ENCODE measurements around the gene DUSP28.
"Not testable (repeated sequence)": the region's sequence is repeated elsewhere in the genome, so short reads cannot be mapped to it uniquely, and the experiment has no call there.

Gene DUSP28

GRCh38 chr2:240560480-240561324, 545 bp downstream of the DUSP28 start:
- peak; percentile 99 to 100 for DNase-seq (ENCODE audit: low read depth in 2 of 2)

- no peak for DNase-seq (ENCODE audit: low read depth in 2 of 2)
Observed at GRCh38 chr2:240561325-240561971, 1.3 kb downstream of the DUSP28 start.

- not testable (repeated sequence) for DNase-seq (ENCODE audit: low read depth in 2 of 2)
Observed at GRCh38 chr2:240563231-240563630, 3.1 kb downstream of the DUSP28 start.

DNA sequence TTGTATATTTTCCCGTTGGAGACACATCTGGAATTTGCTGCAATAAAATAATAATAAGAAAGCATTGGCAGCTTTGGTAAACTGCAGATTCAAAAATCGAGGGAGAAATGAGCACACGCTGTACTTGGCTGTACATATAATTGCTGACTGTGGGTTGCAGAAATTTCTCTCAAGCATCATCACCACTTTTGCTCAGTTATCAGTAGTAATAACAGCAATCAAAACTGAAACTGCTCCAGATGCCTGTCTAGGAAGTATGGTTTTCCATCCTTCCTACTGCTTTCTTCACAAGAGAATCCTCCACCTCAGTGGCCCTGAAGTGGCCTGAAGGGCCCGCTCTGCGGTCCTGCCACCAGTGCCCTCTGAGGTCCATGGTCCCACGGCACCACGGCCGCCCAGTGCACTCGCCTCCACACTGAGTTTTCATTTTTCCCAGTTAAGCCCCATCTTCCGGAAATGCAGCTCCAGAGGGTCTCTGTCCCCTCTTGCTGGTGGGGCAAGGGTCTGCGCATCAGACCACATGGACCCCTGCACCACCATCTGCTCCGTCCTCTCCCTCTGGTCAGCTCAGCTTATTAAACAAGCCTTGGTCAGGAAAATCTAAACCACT, 3.9 kb downstream of the DUSP28 start:
- no peak for DNase-seq (ENCODE audit: low read depth in 2 of 2)

DNA sequence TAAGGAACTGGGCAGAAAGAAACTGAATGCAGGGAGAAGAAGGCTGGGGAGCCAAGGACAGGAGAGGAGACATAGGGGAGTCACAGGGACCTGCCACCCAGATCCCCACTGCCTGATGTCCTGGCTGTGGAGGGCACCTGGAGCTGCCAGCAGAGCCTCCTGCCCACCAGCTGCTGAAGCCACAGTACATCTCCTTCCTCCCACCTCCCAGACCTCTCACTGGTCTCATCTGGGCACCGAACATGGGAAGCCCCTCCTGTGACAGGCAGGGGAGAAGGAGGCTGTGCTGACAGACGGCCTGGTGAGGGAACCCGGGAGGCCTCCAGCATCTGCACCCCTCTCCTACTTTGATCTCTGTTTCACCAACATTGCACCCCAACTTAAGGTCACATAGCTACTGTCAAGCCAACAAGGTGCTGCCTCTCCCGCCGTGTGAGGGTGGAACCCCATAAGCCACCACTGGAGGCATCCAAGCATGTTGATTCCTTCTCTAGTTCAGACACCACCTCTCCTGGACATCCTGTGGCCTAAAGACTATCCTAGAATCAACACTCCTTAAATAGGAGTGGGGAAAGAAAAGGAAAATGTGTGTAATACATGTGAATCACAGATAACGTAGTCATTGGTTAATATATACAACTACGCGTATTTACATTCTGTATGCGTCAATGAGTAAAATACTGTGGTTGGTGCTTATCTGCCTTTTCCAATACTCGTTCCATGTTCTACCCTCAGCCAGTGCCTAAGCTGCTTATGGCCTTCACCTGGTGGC, 4.6 kb downstream of the DUSP28 start:
- DNase-seq (ENCODE audit: low read depth in 2 of 2): no peak

GRCh38 chr2:240565333-240566202, 5.4 kb downstream of the DUSP28 start:
- DNase-seq (ENCODE audit: low read depth in 2 of 2): peak; percentile 64 to 81

DNA sequence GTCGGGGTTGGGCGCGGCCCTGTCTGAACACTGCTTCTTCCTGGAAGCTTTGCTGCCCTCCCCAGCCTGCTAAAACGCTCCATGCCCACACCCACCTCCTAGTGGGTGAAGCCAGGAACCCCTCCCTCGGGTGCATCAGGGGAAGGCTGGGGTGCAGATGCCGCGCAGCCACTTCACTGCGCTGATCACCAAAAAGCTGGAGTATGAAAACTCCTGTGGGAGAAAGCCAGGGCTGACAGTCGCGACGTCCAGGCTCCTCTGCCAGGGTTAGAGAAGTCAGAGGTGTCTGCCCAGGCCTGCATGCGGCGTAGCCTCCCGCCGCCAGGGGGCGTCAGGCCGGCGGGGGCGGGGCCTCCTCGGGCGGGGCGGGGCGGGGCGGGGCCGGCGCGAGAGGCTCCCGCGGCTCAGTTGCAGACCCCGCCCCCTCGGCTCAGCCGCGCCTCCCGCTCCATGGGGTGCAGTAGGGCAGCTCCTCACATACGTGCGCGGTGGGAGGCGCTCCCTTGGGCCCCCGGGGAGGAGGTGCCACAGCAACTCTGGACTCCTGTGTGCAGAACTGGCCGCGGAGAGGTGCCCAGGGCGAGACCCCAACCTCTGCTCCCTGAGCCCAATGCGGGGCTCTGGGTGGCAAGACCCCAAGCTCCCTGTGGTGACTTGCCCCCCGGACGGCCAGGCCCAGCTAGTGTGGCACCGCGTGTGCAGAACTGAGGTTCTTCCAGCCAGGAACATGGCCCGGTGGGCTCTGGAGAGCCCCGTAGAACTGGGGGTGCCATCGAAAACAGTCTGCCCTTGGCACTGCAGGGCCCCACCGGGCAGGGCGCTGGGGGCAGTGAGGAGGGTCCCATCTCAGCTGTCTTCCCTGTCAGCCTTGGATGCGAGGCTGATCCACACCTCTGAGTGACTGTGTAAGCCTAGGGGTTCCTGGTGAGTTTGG, 6.3 kb downstream of the DUSP28 start:
- DNase-seq (ENCODE audit: low read depth in 2 of 2): peak; percentile 90 to 91

GRCh38 chr2:240567137-240567871, 7.1 kb downstream of the DUSP28 start:
- DNase-seq (ENCODE audit: low read depth in 2 of 2): no peak

DNA sequence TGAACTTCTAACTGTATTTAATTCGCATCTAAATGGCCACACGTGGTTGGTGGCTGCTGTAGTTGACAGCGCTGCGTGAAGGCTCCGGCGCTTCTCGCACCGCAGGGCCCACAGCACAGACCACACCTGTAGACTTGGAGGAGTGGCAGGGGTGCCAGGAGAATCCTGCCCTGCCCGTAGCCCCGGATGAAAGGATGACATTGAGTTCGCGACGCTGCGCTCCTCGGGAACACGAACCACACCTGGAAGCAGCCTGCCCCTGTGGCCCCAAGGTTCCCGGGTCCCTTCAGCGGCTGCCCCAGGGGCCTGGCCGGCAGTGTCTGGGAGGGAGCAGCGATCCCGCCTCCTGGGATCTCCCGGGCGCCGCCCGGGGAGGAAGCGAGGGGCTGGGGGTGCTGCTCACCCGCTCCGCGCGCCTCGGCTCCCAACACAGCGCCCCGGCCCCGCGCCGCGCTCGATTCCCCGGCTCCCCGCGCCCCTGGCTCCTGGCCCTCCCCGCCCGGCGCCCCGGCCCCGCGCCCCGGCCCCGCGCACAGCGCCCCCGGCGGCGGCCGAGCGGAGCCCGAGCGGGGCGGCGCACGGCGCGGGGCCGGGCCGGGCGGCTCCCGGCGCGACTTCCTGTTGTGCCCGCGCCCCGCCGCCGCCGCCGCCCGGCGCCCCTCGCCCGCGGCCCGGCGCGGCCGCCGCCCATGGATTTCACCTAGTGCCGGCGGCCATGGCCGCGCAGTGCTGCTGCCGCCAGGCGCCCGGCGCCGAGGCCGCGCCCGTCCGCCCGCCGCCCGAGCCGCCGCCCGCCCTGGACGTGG, 7.9 kb downstream of the DUSP28 start, which contains the start of gene RNPEPL1:
Gene RNPEPL1, plus strand, starts transcription at position 613 of the 806 bp plus-strand sequence. Its CDS starts 103 bp downstream, at position 716.
- no peak for DNase-seq (ENCODE audit: low read depth in 2 of 2)

- no peak for DNase-seq (ENCODE audit: low read depth in 2 of 2)
Observed at GRCh38 chr2:240568678-240569522, 8.7 kb downstream of the DUSP28 start.

DNA sequence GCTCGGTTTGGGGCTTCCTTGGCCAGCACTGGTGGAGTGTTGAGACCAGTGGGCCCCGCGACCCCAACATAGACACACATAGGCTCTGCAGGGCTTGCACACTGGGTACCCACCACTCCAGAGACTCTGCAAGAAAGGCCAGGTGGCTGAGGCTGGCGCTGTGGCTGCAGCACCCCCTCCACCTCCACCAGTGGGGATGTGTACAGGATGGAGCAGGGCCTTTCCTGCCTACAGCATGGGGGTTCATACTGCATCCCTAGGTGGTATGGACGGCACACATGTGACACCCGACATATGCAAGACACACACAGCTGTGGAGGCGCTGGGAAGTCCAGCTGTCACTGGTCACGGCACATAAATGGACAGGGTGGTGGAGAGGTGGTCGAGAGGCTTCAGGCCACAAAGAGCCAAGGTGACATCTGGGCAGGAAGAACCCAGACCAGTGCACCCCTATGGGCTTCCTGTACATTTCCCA, 9.4 kb downstream of the DUSP28 start:
- DNase-seq (ENCODE audit: low read depth in 2 of 2): no peak

GRCh38 chr2:240569998-240570530, 9.9 kb downstream of the DUSP28 start:
- DNase-seq (ENCODE audit: low read depth in 2 of 2): no peak

DNA sequence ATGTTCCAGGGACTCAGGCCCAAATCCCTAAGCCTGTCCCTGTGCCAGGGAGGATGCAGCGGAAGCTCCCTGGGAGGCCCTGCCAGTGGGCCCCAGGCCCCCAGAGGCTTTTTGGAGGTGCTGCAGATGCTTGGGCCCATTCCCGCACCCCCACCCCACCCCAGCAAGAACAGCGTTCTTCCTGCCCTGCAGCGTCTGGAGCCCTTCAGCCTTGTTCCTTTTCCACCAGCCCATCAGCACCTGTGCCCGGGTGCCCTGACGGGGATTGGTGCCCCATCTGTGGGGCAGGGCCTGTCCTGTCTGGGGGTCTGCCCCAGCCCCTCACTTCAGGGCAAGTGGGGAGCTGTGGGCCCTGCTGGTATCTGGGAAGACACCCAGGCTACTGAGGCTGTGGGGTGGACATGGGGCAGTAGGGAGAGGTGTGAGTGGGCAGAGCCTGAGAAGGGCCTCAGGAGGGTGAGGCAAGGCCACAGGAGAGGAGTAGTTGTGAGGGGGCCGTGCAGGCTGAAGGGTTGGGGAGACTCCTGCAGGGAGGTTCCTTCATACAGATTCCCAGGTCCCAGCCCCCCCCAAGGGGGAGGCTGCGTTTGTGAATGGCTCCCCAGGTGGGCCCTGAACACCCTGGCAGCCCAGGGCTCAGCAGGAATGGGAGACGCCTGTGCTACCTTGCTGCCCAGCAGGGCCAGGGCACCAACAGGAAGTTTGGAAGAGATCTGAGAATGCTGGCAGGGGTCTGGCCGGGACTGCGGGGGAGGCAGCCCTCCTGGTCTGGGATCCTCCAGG, 10.6 kb downstream of the DUSP28 start:
- DNase-seq (ENCODE audit: low read depth in 2 of 2): no peak

DNA sequence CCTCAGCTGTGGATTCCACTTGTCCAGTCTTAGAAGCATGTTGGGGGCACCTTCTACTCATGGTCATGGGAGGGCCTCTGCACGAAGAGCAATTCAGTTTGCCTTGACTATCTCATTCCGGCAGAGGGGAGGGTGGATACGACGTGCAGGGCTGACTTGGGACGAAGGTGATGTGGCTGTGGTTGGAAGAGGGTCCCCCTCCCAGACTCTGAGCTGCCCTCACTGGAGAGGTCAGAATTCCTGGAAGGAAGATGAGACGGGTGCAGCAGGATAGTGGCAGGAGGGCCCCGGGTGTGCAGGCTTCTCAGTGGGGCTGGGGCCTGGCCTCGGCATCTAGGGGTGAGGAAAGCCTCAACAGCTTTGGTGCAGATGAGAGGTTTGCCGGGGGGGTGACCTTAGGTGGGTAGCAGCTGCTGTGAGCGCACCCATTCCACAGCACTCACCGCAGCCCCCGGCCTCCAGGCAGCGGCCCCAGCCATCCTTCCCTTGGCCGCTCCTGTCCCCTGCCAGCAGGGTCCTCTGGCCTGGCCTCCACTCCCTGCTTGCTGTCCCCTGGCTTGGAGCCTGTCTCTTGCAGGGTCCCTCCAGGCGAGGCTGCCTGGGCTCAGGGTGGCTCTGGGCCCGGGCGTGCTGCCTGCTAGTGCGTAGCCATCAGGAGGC, 11.3 kb downstream of the DUSP28 start:
- no peak for DNase-seq (ENCODE audit: low read depth in 2 of 2)

Measured in stimulated activated CD4-positive, alpha-beta T cell treated with anti-CD3 and anti-CD28 coated beads, Interleukin-1b, Interleukin-23, amount 100 ng/mL, for 1 hour (primary cell).